ENCODE results near the gene IKBKE. TPM values are rescaled to one million over a fixed set of nuclear protein-coding genes. Genes with fewer than 3 reads are reported as not detected.
A peak's percentile ranks its signal among the peaks of the same experiment; 100 is the strongest.

Gene IKBKE
- total RNA-seq, 1 donor from 2014 or later, result 8.5 TPM

DNA sequence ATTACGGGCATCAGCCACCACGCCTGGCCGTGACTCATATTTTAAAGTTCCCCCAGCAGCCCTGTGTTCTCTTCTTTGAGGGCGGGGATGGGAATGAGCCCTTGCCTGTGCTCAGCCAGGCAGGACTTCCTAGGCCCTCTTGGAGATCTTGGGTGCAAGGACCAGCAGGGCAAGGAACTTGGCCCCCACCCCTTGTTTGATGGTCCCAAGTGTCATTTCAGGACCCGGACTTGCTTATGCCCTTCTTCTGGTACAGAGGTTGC lies 46.4 kb downstream of the IKBKE start:
- intact Hi-C loops (cut with DNase I), result no loop called here
- Histone ChIP-seq H3K9me3 (no peaks in the 10 kb centered on the region), H3K4me1 (peaks cover 27% of the 10 kb centered on the region), H3K4me3 (no peak overlapping the region), H3K36me3 (no peaks in the 10 kb centered on the region), H3K27ac (no peak overlapping the region), H3K27me3 (no peaks in the 10 kb centered on the region)
- no peak for ATAC-seq
- TF ChIP-seq, protein P1, sequence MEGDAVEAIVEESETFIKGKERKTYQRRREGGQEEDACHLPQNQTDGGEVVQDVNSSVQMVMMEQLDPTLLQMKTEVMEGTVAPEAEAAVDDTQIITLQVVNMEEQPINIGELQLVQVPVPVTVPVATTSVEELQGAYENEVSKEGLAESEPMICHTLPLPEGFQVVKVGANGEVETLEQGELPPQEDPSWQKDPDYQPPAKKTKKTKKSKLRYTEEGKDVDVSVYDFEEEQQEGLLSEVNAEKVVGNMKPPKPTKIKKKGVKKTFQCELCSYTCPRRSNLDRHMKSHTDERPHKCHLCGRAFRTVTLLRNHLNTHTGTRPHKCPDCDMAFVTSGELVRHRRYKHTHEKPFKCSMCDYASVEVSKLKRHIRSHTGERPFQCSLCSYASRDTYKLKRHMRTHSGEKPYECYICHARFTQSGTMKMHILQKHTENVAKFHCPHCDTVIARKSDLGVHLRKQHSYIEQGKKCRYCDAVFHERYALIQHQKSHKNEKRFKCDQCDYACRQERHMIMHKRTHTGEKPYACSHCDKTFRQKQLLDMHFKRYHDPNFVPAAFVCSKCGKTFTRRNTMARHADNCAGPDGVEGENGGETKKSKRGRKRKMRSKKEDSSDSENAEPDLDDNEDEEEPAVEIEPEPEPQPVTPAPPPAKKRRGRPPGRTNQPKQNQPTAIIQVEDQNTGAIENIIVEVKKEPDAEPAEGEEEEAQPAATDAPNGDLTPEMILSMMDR (IDR thresholded peaks at IDR 0.05), result no peak
- no peak for DNase-seq

DNA sequence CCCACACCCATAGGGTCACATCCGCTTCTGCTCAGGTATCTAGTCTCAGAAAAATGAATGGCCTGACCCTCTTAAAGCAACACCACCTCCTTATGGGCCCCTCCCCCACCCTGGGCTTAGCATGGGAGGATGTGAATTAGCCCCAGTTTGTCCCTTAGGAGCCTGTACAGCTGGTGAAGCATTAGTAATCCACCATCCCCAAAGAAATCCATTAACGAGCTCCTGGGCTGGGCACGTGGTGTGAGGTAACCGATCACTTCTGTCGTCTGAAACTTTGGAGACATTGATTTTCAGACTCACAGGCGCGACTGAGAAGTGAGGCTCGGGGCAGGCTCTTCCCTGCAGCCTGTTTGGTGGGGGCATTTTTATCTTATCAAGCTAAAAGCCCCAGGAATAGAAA lies 47.5 kb downstream of the IKBKE start:
- Histone ChIP-seq H3K27me3 (no peaks in the 10 kb centered on the region), H3K4me1 (peaks cover 16% of the 10 kb centered on the region), H3K4me3 (no peak overlapping the region), H3K36me3 (no peaks in the 10 kb centered on the region), H3K9me3 (no peaks in the 10 kb centered on the region), H3K27ac (no peak overlapping the region)
- DNase-seq (no peak), ATAC-seq (no peak)
- TF ChIP-seq, protein P1 (IDR thresholded peaks at IDR 0.05), result no peak
- intact Hi-C loops (cut with DNase I), result no loop called here

DNA sequence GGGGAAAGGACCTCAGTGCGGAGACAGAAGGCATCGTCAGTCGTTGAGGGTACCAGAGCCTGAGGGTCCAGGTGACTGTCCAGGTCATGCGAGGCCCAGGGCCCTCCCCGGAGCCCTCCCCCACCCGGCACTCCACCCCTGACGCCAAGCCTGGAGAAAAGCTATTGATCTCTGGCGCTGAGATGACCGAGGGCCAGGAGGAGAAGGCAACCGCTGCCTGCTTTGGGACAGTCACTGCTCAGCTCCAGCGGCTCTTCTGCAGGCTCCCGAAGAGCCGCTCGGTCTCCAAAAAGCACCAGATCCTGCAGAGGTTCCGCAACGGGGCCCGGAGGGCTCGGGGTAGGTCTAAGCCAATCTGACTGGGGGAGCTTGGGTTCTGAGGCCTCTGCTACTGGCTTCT lies 47.9 kb downstream of the IKBKE start:
- intact Hi-C loops (cut with DNase I), result no loop called here
- Histone ChIP-seq H3K9me3 (no peaks in the 10 kb centered on the region), H3K36me3 (no peaks in the 10 kb centered on the region), H3K27ac (no peak overlapping the region), H3K27me3 (no peaks in the 10 kb centered on the region), H3K4me3 (no peak overlapping the region), H3K4me1 (peaks cover 12% of the 10 kb centered on the region)
- peak; percentile 49 for DNase-seq
- ATAC-seq, result no peak
- TF ChIP-seq, protein P1 (IDR thresholded peaks at IDR 0.05), result no peak

DNA sequence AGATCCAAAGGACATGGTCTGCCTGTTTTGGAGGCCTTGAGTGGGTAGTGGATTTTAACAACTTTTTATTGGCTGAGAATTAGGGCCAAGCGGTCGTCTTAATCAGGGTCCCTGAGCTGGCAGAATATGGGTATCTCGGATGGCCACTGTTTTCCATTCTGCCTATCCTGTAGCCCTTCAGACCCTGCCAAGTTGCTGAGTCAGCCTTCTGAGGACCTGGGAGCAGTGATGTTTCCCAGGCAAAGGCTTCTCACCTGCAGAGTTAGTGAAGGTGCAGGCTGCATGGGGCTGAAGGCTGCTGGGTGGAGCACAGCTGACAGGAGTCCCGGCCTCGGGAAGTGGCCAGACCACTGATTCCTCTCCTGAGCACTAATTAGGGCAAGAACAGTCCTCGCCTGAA lies 48.5 kb downstream of the IKBKE start:
- Histone ChIP-seq H3K9me3 (no peaks in the 10 kb centered on the region), H3K36me3 (no peaks in the 10 kb centered on the region), H3K27ac (no peak overlapping the region), H3K4me3 (no peak overlapping the region), H3K4me1 (peaks cover 9% of the 10 kb centered on the region), H3K27me3 (no peaks in the 10 kb centered on the region)
- no peak for ATAC-seq
- peak; percentile 28 for DNase-seq
- TF ChIP-seq, protein P1 (IDR thresholded peaks at IDR 0.05), result no peak
- intact Hi-C loops (cut with DNase I), result no loop called here

DNA sequence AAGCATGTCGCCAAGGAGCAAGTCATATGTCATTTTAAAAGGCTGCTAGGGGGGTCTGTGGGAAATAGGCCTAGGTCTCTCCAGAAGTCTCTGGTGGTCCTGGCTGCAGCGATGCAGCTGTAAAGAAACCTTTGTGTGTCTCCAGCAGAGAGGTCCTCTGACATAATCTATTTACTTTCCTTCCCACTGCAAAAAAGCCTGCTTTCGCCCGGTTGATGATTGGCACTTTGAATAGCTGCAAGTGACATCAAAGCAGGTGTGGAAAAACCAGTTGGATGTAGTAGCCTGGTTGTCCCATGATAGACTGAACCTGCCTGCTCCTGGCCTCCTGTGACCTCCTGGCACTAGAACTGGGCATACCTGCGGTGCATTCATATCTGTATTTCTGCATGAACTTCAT lies 50.9 kb downstream of the IKBKE start:
- Histone ChIP-seq H3K36me3 (no peaks in the 10 kb centered on the region), H3K4me1 (no peaks in the 10 kb centered on the region), H3K27me3 (no peaks in the 10 kb centered on the region), H3K27ac (no peak overlapping the region), H3K4me3 (no peak overlapping the region), H3K9me3 (no peaks in the 10 kb centered on the region)
- DNase-seq, result peak; percentile 62
- peak; percentile 81 for ATAC-seq
- TF ChIP-seq, protein P1 (IDR thresholded peaks at IDR 0.05), result no peak
- intact Hi-C loops (cut with DNase I), result no loop called here

DNA sequence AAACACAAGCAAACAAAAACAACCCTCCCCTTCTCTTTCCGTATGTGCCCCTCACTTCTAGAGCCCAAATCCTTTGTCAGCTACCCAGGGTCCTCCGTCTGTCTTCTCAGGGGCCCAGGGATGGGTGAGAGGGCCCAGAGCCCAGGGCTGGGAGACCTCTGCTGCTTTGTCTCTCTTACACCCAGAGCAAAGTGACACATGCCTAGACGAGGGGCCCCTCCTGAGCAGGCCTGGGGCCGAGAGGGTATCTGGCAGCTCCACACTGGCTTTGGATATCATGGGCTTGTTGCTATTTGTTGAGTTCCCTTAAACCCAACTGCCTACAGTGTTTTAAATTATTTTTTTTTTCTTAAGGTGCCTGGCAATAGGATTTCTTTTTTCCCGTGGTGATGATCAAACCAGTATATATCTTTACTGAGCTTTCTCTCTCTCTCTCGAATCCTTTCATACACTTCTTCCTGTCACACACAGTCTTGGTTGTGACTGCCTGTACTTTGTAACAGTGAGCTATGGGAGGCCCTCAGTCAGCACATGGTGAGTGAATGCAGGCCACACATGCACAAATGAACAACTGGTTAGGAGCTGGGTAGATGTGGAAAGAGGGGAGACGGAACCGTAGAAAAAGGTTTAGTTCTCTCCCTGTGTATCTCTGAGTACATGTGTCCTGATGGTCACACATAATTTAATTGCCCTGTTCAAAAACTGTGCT lies 51.6 kb downstream of the IKBKE start:
- intact Hi-C loops (cut with DNase I), result no loop called here
- no peak overlapping the region for H3K27ac ChIP-seq
- TF ChIP-seq, protein P1 (IDR thresholded peaks at IDR 0.05), result no peak
- H3K9me3 ChIP-seq, result no peaks in the 10 kb centered on the region
- ATAC-seq (no peak), DNase-seq (peak; percentile 39)
- H3K36me3 ChIP-seq, result no peaks in the 10 kb centered on the region
- H3K4me3 ChIP-seq, result no peak overlapping the region
- no peaks in the 10 kb centered on the region for H3K27me3 ChIP-seq
- no peaks in the 10 kb centered on the region for H3K4me1 ChIP-seq

Measured in upper lobe of right lung (tissue), 1 donor.